HT-29 (cell line): ENCODE results near the gene ARHGEF4. TPM values are rescaled to one million over a fixed set of nuclear protein-coding genes. Genes with fewer than 3 reads are reported as not detected.
A peak's percentile ranks its signal among the peaks of the same experiment; 100 is the strongest.
"Not testable (repeated sequence)": the region's sequence is repeated elsewhere in the genome, so short reads cannot be mapped to it uniquely, and the experiment has no call there.

Experiments
- DNase-seq: peaks from one replicate; pipeline ENCODE4 v3.0.0-alpha.2; 2015; ENCODE audit warnings: low spot score
- small RNA-seq: library from RNA; depleted of rRNA; stranded (forward); fragments of <200 nt; gene quantifications from one replicate; pipeline ENCODE3, GENCODE V24; 2014
- total RNA-seq: library from RNA; depleted of rRNA; stranded (reverse); fragments of >200 nt; shearing (Covaris generic); gene quantifications from 2 replicates; pipeline ENCODE4 v1.2.3, GENCODE V29; 2014; rRNA removed

ARHGEF4 gene
- total RNA-seq, 1 experiment from 2014 or later: 0.15 TPM

GRCh38 chr2:131077966-131078365, 241.3 kb downstream of the ARHGEF4 start:
- no peak for DNase-seq

GRCh38 chr2:131079931-131080330, 243.2 kb downstream of the ARHGEF4 start:
- DNase-seq: not testable (repeated sequence)

GRCh38 chr2:131081190-131081589, 244.5 kb downstream of the ARHGEF4 start:
- no peak for DNase-seq

GRCh38 chr2:131085646-131086045, 248.9 kb downstream of the ARHGEF4 start:
- no peak for DNase-seq

- DNase-seq: peak; percentile 27
These were observed 255.8 kb downstream of the ARHGEF4 start for GRCh38 chr2:131092458-131093005.

GRCh38 chr2:131093006-131093695, 256.4 kb downstream of the ARHGEF4 start, which contains the start of gene FAM168B:
TSS of gene FAM168B (minus strand) at chr2:131093460. CDS start at chr2:131082646, 10,814 bp downstream.
- DNase-seq: peak; percentile 89

- DNase-seq: peak; percentile 69
These were observed 257.2 kb downstream of the ARHGEF4 start for GRCh38 chr2:131093696-131094462.

- DNase-seq: peak; percentile 6
These were observed 258.0 kb downstream of the ARHGEF4 start for GRCh38 chr2:131094463-131095281.

Small RNA genes within 50 kb of the gene (small RNA-seq; reads per million reads assigned to genes)
- gene RF00423: not detected

Other genes with a start within 250 kb of the ARHGEF4 start
- not detected in 2 replicates for gene CFC1, start 237.3 kb upstream of the ARHGEF4 start, total RNA-seq
- not detected in 2 replicates for gene POTEJ, start 225.5 kb upstream of the ARHGEF4 start, total RNA-seq
- not detected in 2 replicates for gene GPR148, start 107.8 kb upstream of the ARHGEF4 start, total RNA-seq
- gene AMER3, start 81.4 kb upstream of the ARHGEF4 start, total RNA-seq: not detected in 2 replicates